Renal cortex interstitium (tissue), 11 donors: ENCODE measurements around the gene EIPR1. TPM values are rescaled to one million over a fixed set of nuclear protein-coding genes. Genes with fewer than 3 reads are reported as not detected.

Experiments used
- DNase-seq, 11 donors: peaks; one replicate each; pipeline ENCODE4 v3.0.0-alpha.2; 2013; ENCODE audit warnings: low read depth in 9 of 11, low spot score in 4 of 11; ENCODE audit errors: extremely low read depth in 1 of 11
- polyA plus RNA-seq, 3 donors: library from polyadenylated mRNA; unstranded; fragments of 120-200 nt; gene quantifications; one replicate each; pipeline ENCODE4 v1.2.1, GENCODE V29; 2013; ENCODE audit not compliant: insufficient read length in 3 of 3

EIPR1 gene
- polyA plus RNA-seq, 3 donors: 20.9 to 27.1 (median 26.0) TPM

DNA sequence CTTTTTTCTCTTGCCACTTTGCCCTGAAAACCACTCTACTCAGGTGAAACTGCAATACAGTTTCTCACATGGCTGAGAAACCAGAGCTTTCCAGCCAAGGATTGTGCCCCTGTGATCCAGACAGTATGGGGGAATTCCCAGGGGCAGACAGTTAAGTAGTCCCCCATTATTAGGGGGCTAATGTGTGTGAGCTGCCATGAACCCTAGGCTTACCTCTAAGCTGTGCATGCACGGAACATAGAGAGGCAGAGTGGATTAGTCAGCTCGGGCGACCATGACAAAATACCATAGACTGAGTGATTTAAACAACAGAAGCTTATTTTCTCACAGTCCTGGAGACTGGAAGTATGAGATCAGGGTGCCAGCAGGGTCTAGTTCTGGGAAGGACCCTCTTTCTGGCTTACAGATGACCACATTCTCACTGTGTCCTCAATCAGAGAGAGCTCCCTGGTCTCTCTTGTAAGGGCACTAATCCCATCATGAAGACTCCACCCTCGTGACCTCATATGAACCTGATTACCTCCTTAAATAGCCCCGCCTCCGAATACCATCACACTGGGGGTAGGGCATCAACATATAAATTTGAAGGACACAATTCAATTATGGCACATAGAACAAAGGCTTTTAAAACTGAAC is 215.1 kb downstream of the EIPR1 start:
- no peak for DNase-seq

DNA sequence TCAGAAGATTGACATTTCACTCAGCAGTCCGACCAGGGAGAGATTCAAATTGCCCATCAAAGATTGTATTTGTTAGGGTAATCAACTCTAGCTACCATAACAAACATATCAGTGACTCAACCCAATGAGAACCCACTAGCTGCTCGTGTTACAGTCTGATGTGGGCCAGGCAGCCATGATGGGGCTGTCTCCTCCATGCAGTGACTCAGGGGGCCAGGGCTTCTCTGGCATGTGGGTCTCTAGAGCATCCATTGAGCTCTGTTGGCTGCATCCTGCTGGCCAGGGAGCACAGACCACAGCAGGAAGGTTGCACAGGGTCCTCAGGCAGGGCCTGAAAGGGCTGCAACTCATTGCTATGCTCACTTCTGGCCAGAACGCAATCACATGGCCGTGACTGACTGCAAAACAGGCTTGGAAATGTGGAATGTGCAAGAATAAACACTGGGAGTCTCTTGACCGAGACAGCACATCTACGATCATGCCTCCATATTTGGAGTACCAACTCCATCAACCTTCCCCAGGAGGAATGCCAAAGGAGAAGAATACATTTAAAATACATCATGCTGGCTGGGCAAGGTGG is 216.8 kb downstream of the EIPR1 start:
- DNase-seq: no peak

DNA sequence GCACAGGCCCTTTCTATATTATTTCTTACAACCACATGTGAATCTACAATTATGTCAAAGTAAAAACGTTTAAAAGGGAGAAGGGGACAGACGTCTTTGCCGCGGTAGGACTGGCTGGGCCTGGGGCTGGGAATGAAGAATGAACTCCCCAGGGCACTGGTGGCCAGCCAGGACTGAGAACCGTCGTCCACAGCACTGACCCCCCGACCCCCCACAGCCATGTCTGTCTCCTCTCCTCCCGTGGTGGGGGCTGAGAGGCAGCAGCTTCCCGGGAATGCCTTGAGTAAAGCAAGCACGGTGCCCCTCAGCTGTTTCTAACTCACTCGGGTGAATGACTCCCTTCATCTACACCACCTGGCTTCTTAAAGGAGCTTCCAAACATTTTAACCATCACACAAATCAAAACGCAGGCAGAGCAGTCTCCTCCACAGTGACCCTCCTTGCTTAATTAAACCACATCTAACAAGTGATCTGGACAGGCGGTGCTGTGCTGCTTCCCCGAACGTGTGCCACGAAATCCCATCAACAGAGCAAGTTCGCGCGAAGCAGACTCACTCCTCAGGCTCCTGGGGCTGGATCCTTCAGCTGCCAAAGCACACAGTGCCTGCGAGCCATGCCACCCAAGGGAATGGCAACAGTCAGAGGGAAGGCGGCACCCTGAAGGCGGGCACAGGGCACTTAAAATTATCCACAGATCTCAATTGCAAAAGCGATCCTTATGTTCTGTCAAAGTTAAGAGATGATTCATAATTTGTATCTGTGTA is 217.7 kb downstream of the EIPR1 start:
- no peak for DNase-seq

DNA sequence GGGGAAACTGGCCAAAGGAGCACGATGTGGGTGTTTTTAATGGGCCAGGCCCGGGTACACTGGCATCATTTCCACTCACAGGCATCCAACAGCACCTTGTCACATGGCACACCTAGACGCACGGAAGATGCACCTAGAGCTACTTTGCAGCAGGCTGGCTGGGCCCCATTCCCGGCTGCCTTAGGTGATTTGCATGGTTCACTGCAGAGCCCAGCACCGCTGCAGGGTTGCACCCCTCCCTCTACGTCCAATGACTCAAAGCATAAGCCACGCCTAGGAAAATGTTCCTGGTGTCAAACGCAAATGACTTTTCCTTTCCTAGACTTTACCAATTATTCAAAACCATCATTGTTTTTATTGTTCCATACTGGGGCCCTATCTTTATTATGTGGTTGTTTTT is 222.9 kb downstream of the EIPR1 start:
- DNase-seq: no peak

DNA sequence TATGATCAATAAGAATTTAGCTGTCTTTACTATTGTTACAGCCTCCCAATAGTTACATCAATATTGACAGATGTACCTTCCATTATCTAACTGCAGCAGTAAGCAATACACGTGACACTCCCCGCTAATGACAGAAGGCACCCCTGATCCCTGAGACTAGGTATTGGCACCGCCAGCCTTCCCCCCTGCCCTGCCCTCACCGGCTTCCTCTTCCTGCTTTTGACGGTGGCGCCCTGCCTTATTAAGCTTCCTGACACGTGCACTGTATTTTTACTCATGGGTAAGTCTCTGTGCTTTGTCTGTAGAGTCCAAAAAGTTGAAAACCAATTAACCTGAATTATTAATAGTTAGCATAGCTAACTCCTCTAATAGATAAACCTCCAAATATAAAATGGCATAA is 223.5 kb downstream of the EIPR1 start:
- DNase-seq: no peak

DNA sequence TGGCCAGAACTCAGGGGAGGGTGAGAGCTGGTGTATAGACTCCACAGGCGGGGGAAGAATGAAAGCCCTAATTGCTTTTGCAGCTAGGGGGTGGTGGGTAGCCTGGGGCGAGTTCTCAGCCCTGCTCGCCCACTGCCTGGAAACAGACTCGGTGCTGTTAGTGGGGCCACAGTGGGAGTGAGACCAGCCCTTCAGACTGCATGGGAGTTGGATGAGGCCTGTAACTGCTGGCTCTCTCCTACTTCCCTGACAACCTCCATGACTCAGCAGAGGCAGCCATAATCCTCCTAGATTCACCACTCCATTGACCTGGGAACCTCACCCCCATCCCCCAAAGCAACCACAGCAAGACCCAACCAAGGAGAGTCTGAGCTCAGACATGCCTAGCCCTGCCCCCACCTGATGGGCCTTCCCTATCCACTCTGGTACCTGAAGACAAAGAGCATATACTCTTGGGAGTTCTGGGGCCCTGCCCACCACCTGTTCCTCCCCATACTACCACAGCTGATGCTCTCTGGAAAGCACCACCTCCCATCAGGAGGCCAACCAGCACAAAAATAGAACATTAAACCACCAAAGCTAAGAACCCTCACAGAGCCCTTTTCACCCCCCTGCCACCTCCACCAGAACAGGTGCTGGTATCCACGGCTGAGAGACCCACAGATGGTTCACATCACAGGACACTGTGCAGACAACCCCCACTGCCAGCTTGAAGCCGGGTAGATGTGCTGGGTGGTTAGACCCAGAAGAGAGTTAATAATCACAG is 226.3 kb downstream of the EIPR1 start:
- DNase-seq: no peak

DNA sequence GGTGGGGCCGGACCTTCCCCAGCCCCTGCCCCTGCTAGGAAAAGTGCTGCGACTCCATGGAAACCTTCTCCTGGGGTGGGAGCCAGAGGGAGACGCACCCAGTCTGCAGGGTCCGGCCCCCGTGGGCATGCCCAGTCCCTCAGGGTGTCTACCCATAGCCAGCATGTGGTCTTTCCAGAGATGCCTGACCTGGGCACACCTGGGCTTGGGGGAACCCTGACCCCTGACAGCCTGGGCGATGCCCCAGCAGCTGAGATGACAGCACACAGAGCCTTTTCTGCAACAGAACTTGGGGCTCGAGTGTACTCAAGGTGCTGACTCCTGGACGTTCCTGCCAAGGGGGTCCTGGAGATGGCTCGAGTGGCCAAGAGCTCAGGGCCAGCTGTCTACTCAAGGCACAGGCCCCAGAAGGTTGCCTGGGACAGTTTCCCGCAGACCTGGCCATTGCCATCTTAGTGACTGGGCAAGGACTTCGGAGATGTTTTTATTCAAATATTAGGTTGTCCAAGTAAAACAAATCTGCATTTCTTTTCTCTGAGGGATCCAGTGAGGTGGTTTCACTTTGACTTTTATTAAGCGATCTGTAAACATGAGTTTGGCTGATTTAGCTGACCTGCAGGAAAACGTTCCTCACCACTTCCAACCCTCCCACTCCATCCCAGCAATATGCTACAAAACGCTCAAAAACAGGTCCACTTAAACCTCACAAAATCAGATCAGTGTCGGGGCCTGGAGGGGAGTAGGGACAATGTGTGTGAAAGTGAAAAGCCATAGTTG is 228.0 kb downstream of the EIPR1 start:
- DNase-seq: no peak

DNA sequence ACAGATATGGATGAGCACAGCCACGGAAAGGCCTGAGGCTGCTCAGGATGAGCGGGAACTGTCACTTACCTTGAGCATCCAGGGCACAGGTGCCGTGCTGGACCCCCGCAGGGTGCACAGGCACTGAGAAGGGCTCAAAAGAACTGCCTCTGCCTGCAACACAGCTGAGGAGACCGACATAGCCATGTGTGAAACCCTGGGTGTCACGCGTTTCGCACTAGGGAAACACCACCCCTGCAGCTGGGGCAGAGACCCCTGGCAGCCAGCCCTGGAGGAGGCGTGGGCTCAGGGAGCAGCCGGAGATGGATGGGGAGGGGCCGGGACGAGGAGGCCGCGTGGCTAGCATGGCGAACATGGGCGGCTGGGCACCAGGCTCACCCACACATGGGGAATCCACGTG is 228.9 kb downstream of the EIPR1 start:
- no peak for DNase-seq

DNA sequence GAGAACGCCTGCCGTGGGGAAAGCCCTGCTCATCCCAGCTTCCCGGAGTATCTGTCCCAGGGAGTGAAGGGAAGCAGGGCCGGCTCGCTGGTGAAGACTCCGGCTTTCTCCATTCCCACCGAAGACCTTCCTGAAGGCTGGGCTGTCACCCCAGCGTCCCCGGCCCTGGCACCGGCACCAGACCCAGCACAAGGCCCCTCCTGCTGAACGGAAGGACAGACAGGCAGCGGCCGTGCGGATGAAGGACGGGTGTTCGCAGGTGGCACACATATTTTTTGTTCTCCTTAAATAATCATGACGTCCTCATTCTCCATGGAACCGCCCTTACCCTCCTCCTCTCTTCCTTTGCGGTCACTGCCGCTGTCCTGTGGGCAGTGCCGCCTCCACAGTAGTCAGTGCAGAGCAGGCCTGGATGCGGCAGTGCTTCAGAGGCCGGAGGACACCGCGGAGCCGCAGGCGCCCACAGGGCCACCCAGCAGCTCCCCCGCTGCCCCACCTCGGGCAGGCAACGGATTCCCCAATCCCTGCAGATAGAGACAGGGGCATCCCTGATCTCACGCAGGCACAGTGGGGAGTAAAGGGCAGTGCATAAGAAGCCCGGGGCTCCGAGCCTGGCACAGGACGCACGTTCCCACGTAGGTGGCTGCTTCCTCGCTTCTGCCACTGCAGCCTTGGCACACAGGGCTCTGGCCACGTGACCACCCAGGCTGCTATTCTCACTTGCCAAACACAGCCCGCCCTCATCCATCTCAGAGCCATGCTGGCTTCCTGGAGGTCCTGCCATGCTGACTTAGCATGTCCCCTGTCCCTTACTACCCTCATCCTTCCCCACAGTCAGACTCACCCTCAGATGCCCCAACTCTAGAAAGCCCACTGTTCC is 229.7 kb downstream of the EIPR1 start:
- no peak for DNase-seq

DNA sequence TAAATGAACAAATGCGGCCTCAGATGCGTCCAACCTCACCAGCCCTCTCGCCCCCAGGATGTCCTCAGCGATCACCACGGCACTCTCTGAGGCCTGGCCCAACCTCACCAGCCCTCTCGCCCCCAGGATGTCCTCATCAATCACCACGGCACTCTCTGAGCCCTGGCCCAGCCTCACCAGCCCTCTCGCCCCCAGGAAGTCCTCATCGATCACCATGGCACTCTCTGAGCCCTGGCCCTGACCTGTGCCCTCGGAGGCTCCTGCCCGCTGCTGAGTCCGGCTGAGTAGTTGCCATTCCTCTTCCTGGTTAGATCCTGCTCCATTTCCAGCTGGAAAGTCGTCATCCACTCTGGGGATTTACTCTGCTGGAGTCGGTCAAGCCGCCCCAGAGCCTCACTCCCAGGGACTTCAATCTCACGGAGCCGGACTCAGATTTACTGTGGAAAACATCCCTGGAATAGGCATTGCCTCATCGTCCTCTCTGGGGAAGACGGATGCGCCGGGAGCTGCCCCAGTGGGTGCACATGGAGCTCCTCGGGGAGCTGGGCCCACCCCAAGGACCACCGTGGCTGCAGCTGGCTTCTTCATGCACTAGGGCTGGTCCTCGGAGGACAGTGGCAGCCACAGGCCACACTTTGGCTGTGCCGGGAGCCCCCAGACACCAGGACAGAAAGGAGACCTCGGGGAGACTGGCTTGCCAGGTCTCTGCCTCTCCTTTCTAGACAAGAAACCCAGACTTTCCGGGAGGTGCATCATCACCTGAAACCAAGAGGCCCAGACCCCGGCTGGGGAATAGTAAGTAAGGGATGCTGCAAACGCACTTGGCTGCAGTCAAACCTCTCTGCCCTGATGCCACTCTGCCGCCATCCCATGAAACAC is 230.6 kb downstream of the EIPR1 start:
- no peak for DNase-seq

DNA sequence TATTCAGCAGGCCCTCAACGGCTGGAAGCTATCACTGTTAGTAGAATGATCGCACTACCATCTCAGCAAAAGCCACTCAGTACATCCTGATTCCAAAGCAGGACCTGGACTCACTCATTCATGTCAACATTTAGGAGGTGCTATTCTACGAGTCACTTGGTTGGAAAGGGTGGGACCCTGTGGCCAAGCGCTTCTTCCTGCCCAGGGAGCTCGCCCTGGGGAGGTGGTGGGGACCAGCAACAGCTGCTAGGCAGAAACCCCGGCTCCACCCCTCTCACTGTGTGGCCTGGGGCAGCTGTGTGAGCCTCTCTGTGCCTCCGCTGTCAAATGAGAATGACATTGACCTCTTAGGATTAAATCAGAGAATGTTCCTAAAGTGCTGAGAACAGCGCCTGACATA is 231.4 kb downstream of the EIPR1 start:
- no peak for DNase-seq

DNA sequence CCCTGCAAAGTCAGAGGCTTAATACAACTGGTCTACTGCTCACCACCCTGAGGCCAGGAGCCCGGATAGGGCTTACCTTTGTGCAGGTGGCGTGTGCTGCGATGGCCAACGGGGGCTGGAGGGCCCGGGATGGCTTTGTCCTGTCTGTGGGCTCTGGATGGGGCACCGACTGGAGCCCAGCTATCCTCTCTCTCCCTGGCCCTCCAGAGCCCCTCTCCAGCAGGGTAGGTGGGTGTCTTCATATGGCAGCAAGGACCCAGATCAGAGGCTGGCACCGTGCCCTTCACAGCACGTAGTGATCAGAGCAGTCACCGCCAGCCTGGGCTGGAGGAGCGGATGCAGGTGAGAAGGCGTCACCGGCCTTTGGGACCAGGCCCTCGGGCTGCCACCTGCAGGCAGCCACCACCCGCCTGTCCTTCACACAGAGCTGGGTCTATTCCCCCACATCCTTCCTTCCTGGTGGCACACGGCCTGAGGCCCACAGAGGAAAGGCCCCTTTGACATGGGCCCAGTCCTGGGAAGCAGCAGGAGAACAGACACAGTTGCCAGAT is 232.1 kb downstream of the EIPR1 start:
- DNase-seq: no peak

DNA sequence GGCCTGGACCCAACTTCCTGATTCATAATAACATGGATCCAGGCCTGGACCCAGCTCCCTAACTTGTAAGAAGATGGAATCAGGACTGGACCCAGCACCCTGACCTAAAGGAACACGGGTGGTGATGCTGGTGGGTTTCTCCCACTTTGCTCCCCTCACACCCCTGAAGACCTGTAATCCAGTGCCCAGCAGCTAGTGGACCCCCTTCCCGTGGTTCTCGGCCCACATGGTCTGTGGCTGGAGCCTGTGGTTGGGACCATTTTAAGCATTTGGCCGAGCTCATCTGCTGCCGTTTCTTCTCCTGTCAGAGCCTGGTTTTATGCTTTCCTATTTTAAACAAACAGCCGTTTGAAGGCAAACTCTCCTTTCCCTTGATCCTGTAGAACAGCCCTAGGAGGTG is 232.8 kb downstream of the EIPR1 start:
- no peak for DNase-seq

DNA sequence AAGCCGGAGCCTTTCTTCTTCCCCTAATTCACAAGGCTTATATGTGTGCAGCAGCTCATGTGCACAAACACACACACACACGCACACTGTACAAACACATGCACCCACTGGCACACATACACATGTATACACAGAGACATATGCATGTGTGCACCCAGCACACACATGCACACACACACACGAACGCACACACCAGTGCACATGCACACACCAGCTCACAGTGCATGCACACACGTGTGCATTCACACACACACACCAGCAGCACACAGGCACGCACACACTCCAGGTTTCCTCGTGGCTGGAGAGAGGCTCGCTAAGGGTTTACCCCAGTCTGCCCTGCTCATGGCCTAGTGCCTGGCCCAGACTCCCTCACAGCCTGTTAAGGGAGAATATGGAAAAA is 234.0 kb downstream of the EIPR1 start:
- DNase-seq: no peak

DNA sequence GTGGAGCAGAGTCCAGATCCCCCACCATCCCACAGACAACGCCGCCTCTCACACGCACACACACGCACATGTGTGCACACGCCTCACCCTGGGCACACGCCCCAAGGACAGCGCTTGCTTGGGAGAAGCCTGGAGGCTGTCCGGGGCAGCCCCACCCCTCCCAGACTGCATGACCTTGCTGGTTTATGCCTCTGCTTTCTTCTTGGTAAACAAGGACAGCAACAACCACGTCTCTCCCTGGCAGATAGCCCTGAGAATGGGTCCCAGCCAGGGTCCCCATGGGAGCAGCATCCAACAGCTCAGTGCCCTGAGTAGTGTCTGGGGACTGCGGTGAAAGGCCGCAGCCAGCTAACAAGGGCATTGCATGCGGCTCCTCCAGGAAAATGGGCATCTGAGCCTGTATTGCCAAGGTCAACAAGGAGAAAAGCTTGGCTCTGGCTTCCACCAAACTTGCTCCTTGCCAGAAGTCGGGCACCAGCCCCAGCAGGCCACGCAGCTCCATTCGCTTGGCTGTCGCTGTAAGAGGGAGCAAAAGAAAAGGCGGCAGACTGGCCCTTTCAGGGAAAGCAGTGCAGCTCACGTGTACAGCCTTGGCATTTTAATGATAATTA is 234.6 kb downstream of the EIPR1 start:
- no peak for DNase-seq

DNA sequence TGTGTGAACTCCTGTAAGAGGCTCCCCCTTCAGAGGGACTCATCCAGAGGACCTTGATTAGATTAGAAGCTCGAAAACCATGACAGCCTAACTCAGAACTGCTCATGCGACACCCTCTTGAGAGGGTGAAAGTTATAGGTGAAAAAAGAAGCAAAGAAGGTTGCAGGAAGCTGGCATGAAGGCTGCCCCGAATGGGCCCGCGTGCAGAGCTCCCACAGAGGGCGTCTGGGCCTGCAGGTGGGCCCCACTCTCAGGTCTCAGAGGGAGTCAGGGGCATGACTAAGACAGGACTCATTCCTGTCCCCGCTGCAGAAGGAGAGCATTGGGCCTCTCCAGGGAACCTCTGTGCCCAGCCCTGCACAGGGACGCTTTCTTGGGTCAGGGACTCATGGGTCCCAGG is 235.4 kb downstream of the EIPR1 start:
- DNase-seq: no peak

DNA sequence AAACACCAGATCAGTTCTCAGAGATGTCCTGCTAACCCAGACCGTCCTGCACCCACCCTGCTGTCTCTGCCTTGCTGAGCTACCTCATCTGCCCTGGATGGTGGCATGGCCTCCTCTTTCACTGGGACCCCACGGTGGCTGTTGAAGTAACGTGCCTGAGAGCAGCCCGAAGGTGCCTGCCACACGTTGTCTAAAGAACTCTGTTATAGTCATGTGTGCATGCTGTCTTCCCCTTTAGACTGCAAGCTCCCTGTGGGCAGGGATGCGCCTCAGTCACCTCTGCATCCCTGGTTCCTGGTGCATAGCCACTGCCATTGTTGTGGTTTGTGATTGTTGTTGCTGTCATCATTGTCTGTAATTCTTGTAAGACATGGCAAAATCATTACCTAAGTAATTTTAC is 235.9 kb downstream of the EIPR1 start:
- no peak for DNase-seq
